ENCODE results near the gene MYO18A. TPM values are rescaled to one million over a fixed set of nuclear protein-coding genes. Genes with fewer than 3 reads are reported as not detected.

MYO18A gene
- total RNA-seq, 4 donors from 2014 or later: 33.2 to 104 (median 59.3) TPM

DNA sequence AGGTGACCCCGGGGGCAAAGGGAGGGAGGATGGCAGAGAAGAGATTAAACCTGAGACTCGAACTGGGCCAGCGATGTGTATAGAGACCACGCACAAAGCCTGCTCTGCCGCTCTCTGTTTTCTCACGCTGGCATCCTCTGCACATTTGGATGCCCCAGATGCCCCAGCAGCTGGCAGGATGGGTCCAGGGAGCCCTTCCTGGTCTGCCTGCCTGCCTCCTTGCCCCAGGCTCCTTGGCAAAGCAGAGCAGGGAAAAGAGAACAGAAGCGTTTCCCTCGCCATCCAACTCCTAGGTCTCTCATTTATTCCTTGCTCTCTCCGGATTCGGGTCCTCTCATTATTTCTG lies 142.5 kb downstream of the MYO18A start:
- no peaks in the 10 kb centered on the region for H3K4me1 ChIP-seq
- no peaks in the 10 kb centered on the region for H3K27me3 ChIP-seq
- intact Hi-C loops (cut with DNase I; ENCODE audit: low total_unique reads): no loop called here
- no peak for DNase-seq
- no peaks in the 10 kb centered on the region for H3K9me3 ChIP-seq
- H3K4me3 ChIP-seq: no peak overlapping the region
- H3K36me3 ChIP-seq: no peaks in the 10 kb centered on the region
- TF ChIP-seq, protein P1, sequence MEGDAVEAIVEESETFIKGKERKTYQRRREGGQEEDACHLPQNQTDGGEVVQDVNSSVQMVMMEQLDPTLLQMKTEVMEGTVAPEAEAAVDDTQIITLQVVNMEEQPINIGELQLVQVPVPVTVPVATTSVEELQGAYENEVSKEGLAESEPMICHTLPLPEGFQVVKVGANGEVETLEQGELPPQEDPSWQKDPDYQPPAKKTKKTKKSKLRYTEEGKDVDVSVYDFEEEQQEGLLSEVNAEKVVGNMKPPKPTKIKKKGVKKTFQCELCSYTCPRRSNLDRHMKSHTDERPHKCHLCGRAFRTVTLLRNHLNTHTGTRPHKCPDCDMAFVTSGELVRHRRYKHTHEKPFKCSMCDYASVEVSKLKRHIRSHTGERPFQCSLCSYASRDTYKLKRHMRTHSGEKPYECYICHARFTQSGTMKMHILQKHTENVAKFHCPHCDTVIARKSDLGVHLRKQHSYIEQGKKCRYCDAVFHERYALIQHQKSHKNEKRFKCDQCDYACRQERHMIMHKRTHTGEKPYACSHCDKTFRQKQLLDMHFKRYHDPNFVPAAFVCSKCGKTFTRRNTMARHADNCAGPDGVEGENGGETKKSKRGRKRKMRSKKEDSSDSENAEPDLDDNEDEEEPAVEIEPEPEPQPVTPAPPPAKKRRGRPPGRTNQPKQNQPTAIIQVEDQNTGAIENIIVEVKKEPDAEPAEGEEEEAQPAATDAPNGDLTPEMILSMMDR (IDR thresholded peaks at IDR 0.05): no peak
- no peak for TF ChIP-seq POLR2A (IDR thresholded peaks at IDR 0.05)
- no peak overlapping the region for H3K27ac ChIP-seq

DNA sequence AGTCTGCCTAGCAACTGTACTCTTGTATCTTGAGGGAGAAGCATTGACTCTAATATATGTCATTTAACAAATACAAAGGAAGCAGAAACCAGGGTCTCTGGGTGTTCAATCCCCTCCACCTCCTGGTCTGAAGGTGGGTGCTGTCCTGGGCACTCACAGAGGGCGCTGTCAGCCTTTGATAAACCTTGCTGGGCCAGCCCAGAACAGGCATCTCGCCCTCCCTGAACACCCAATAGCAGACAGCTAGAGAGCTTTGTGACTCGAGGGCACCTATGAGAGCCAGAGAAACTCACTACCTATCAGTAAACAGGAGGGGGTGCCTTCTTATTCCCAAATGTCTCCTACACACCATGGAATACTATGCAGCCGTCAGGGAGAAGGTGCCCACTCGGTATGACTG lies 143.6 kb downstream of the MYO18A start:
- Histone ChIP-seq H3K36me3 (no peaks in the 10 kb centered on the region), H3K27me3 (no peaks in the 10 kb centered on the region), H3K27ac (no peak overlapping the region), H3K4me1 (no peaks in the 10 kb centered on the region), H3K9me3 (no peaks in the 10 kb centered on the region), H3K4me3 (no peak overlapping the region)
- DNase-seq: no peak
- intact Hi-C loops (cut with DNase I; ENCODE audit: low total_unique reads): no loop called here
- no peak for TF ChIP-seq POLR2A (IDR thresholded peaks at IDR 0.05)
- TF ChIP-seq, protein P1 (IDR thresholded peaks at IDR 0.05): no peak

DNA sequence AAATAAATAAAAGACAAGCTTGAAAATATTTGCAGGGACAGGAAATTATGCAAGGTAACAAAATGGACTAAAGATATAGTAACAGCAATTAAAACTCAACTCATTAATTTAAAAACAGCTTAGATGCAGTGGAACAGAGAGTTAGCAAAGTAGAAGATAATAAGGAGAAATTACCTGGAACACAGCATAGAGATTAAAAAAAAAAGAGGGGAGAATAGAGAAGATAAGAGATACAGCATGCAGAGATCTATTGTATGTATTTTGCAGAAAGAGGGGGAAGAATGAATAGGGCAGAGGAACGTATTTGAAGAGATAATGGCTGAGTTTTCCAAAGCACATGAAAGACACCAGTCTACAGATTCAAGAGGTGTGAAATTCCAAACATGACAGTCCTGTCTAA lies 145.7 kb downstream of the MYO18A start:
- Histone ChIP-seq H3K27me3 (no peaks in the 10 kb centered on the region), H3K4me3 (no peak overlapping the region), H3K27ac (no peak overlapping the region), H3K36me3 (no peaks in the 10 kb centered on the region), H3K4me1 (no peaks in the 10 kb centered on the region), H3K9me3 (no peaks in the 10 kb centered on the region)
- intact Hi-C loops (cut with DNase I; ENCODE audit: low total_unique reads): no loop called here
- no peak for DNase-seq
- TF ChIP-seq, protein P1 (IDR thresholded peaks at IDR 0.05): no peak
- no peak for TF ChIP-seq POLR2A (IDR thresholded peaks at IDR 0.05)

DNA sequence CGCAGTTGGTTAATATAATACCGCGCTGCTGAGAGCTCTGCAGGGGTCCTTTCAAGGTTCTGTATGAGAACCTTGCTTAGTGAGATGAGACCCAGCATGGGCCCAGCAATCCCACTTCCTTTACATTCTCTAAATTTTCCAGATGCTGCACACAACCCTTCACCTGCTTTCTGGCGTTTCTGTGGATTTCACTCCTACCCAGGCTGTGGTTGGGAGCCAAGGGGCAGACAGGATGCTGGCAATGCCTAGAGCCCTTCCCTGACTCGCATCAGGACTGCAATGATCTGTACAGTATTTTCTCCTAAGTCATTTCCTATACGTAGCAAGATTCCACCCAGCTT lies 147.4 kb downstream of the MYO18A start:
- no peak for DNase-seq
- no peaks in the 10 kb centered on the region for H3K27me3 ChIP-seq
- no peaks in the 10 kb centered on the region for H3K9me3 ChIP-seq
- H3K4me1 ChIP-seq: no peaks in the 10 kb centered on the region
- H3K27ac ChIP-seq: no peak overlapping the region
- no peak overlapping the region for H3K4me3 ChIP-seq
- intact Hi-C loops (cut with DNase I; ENCODE audit: low total_unique reads): no loop called here
- TF ChIP-seq, protein P1 (IDR thresholded peaks at IDR 0.05): no peak
- no peak for TF ChIP-seq POLR2A (IDR thresholded peaks at IDR 0.05)
- no peaks in the 10 kb centered on the region for H3K36me3 ChIP-seq

DNA sequence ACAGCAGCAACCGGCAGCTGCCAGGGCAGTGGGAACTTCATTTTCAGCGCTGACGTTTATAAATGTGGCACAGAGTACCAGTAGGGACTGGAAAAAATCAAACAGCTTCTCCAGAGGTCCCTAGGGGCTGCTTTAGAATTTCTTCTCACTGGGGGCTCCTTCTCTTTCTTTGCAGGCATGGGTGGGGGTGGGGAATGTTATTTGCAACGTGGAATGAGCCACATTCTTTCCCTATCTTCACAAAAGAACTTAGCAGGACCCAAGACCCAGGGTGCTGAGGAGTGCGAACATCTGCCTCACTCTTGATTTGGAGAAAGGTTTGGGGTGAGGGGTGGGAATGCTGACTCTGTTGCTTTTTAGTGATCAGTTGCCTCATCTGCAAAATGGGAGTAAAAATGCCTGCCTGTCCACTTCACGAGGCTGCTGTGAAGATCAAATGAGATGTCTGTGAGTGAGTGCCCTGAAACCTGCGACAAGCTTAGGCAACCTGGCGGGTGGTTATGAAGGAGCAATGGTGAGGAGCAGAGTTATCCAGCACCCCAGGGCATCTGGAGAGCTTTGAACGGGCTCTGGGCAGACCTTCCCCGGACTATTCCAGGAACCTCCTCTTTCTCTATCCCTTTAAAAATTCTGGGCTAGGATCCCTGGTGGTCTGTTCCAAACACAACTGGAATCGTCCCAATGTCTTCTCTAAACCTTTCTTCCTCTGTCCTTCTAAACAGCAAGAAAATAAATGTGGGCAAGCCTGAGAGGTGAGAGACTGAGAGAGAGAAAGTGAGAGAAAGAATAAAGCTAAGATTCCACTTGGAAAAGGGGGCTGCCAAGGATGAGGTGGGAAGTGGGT lies 148.0 kb downstream of the MYO18A start:
- Histone ChIP-seq H3K27ac (no peak overlapping the region), H3K36me3 (no peaks in the 10 kb centered on the region), H3K9me3 (no peaks in the 10 kb centered on the region), H3K4me3 (no peak overlapping the region), H3K27me3 (no peaks in the 10 kb centered on the region), H3K4me1 (no peaks in the 10 kb centered on the region)
- no peak for DNase-seq
- intact Hi-C loops (cut with DNase I; ENCODE audit: low total_unique reads): no loop called here
- TF ChIP-seq, protein P1 (IDR thresholded peaks at IDR 0.05): no peak

Measured in uterus (tissue), 4 donors.